Progenitor cell of endocrine pancreas (in vitro differentiated cells): ENCODE data around the gene RAB5IF. TPM values are rescaled to one million over a fixed set of nuclear protein-coding genes. Genes with fewer than 3 reads are reported as not detected.
A peak's percentile ranks its signal among the peaks of the same experiment; 100 is the strongest.

Experiments
- DNase-seq: peaks from one replicate; pipeline ENCODE4 v3.0.0; 2021; ENCODE audit warnings: low spot score; ENCODE audit not compliant: unreplicated experiment
- H3K27ac Mint-ChIP-seq: 2 replicates; pipeline ENCODE4 v1.8.0; 2021; ENCODE audit warnings: mild to moderate bottlenecking, moderate library complexity, mixed read lengths
- H3K27me3 Mint-ChIP-seq: 2 replicates; pipeline ENCODE4 v1.8.0; 2021; ENCODE audit warnings: mixed read lengths
- H3K36me3 Mint-ChIP-seq: 2 replicates; pipeline ENCODE4 v1.8.0; 2022; ENCODE audit warnings: mixed read lengths; ENCODE audit not compliant: insufficient read depth
- H3K4me1 Mint-ChIP-seq: 2 replicates; pipeline ENCODE4 v1.8.0; 2021; ENCODE audit warnings: low read depth, mixed read lengths
- H3K4me3 Mint-ChIP-seq: 2 replicates; pipeline ENCODE4 v1.8.0; 2021; ENCODE audit warnings: low read depth, mild to moderate bottlenecking, moderate library complexity, mixed read lengths
- H3K9me3 Mint-ChIP-seq: 2 replicates; pipeline ENCODE4 v1.8.0; 2021; ENCODE audit warnings: low read depth, mixed read lengths
- total RNA-seq: library from RNA; stranded (reverse); gene quantifications from 2 replicates; pipeline ENCODE4 v1.2.1, GENCODE V29; 2021
- TF ChIP-seq, protein P1 (sequence below): fragments of 200-600 bp; sonication (generic); IDR thresholded peaks from one replicate; pipeline ENCODE4 v1.5.0; 2021; ENCODE audit warnings: antibody characterized with exemption, mild to moderate bottlenecking; ENCODE audit not compliant: unreplicated experiment

Gene RAB5IF
- total RNA-seq, 1 donor from 2014 or later = 58.8 TPM

DNA sequence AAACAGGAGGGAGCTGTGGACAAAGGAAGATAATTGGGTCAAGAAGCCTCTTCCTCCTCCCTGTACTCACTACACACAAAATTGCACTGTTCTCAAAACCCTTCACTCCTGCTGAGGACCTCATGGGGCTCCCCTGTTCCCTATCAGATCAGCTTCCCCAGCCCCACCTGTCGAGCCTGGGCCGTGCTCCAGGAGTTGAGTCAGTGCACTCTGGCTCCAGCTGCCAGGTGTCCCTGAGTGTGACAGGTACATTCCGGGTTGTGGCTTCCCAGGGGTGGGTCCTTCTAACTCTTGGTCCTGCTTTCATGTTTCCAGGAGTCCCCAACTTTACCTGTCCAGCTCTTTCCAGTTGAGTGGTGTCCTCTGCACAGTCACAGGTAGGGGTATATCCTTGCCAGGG, 8.4 kb downstream of the RAB5IF start:
- no peaks in the 10 kb centered on the region for H3K4me1 Mint-ChIP-seq
- no peak overlapping the region for H3K4me3 Mint-ChIP-seq
- TF ChIP-seq, protein P1, sequence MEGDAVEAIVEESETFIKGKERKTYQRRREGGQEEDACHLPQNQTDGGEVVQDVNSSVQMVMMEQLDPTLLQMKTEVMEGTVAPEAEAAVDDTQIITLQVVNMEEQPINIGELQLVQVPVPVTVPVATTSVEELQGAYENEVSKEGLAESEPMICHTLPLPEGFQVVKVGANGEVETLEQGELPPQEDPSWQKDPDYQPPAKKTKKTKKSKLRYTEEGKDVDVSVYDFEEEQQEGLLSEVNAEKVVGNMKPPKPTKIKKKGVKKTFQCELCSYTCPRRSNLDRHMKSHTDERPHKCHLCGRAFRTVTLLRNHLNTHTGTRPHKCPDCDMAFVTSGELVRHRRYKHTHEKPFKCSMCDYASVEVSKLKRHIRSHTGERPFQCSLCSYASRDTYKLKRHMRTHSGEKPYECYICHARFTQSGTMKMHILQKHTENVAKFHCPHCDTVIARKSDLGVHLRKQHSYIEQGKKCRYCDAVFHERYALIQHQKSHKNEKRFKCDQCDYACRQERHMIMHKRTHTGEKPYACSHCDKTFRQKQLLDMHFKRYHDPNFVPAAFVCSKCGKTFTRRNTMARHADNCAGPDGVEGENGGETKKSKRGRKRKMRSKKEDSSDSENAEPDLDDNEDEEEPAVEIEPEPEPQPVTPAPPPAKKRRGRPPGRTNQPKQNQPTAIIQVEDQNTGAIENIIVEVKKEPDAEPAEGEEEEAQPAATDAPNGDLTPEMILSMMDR = no peak
- peaks cover 2% of the 10 kb centered on the region for H3K36me3 Mint-ChIP-seq
- DNase-seq = no peak
- H3K27ac Mint-ChIP-seq = no peak overlapping the region
- no peaks in the 10 kb centered on the region for H3K27me3 Mint-ChIP-seq
- H3K9me3 Mint-ChIP-seq = no peaks in the 10 kb centered on the region

DNA sequence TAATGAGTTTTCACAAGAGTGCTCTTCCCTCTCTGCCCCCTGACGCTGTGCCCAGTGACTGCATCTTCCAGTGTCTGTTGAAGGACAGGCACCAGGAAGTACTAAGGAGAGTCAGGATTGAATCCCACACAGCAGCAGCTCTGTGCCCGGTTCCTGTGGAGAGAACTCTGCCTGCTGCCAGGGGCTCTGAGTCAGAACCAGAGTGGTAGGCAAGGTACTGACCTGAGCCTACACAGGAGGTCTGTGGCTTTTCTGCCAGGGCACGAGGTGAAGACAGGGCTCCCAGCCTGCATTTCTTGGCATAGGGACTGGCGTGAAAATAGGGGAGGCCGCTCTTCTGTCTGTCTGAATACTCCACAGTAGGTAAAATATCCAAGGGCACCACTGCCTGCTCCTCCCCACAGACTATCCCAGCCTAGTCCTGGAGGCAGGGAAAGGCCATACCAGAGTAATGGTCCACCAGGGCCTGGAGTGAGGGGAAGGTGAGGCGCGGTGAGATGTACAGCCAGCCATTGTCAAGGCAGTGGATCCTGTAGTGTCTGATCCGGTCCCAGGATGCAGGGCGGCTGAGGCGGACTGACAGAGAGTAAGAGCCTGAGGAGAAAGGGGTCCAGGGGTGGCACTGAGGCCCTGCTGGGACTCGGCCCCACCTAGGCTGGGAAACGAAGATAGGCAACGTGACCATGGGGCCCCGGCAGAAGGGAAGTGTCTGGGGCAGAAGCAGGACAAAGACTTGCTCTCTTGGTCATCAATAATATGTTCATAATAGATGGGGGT, 9.4 kb downstream of the RAB5IF start:
- DNase-seq = no peak
- Mint-ChIP-seq H3K9me3 (no peaks in the 10 kb centered on the region), H3K4me3 (no peak overlapping the region), H3K4me1 (no peaks in the 10 kb centered on the region), H3K27ac (no peak overlapping the region), H3K36me3 (peaks cover 2% of the 10 kb centered on the region), H3K27me3 (no peaks in the 10 kb centered on the region)
- TF ChIP-seq, protein P1 = no peak

DNA sequence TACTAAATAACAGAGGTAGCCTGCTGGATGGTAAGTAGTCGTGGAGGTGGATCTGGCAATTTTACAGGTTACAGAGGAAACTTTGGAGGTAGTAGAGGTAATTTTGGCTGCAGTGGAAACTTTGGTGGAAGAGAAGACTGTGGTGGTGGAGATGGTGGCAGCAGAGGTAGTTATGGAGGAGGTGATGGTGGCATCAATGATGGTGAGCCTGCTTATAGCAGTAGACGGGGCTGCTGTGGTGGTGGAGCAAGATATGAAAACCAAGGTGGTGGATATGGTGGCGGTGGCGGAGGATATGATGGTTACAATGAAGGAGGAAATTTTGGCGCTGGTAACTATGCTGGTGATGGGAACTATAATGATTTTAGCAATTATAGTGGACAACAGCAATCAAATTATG, 15.3 kb downstream of the RAB5IF start:
- Mint-ChIP-seq H3K27ac (no peak overlapping the region), H3K9me3 (no peaks in the 10 kb centered on the region), H3K36me3 (no peaks in the 10 kb centered on the region), H3K4me3 (no peak overlapping the region), H3K27me3 (no peaks in the 10 kb centered on the region), H3K4me1 (peaks cover 4% of the 10 kb centered on the region)
- DNase-seq = no peak
- TF ChIP-seq, protein P1 = no peak

DNA sequence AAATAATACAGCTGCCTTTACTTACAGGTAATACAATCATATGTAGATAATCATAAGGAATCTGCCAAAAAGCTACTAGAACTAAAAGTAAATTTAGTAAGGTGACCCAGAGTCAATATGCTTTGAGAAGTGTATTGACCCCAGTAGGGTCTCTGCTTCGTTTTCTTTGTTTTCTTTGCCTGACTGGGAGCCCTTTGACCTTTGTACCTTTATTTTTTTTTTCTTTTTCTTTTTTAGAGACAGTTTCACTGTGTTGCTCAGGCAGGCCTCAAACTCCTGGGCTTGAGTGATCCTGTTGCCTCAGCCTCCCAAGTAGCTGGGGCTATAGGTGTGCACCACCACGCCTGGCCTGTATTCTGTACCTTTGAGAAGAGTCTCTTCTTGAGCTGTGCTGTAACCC, 17.9 kb downstream of the RAB5IF start:
- Mint-ChIP-seq H3K4me3 (no peak overlapping the region), H3K4me1 (peaks cover 4% of the 10 kb centered on the region), H3K36me3 (no peaks in the 10 kb centered on the region), H3K9me3 (no peaks in the 10 kb centered on the region), H3K27me3 (no peaks in the 10 kb centered on the region), H3K27ac (no peak overlapping the region)
- TF ChIP-seq, protein P1 = no peak
- DNase-seq = no peak

DNA sequence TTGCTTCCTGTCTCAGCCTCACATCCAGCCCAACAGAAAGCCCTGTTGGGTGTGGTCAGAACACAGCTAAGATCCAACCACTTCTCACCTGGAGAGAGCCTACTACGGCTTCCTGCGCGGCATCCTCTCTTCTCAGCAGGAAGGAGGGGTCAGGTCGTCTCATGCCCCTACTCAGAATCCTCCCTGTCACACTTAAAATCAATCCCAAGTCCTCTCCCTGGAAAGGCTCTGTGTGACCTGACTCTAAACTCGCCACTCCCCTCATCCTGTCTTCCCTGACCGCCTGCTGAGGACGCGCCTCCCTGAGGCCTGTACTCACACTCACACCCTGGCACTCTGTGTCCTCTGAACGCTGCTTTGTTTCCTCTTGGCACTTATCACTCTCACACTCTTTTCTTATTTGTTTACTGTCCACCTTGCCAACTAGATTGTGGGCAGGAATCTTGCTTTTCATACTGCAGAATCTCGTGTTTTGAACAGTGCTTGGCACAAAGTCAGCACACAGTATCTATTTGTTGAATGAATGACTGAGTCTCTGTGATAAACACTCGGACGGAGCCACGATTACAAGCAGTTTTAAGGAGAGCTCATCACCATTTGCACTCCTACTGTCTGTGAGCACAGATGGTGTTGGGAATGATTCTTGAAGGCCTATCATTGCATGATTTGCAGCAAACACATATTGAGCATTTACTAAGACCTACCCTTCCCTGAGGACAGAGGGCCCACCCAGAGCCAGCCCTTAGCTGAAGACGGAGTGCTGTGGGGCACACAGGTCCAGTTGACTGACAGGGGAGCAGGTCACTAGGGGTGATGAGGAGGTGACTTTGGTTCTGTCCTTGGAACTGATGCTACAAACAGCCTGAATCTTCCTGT, 18.7 kb downstream of the RAB5IF start:
- TF ChIP-seq, protein P1 = no peak
- DNase-seq = no peak
- peaks cover 4% of the 10 kb centered on the region for H3K4me1 Mint-ChIP-seq
- no peaks in the 10 kb centered on the region for H3K36me3 Mint-ChIP-seq
- peak overlapping the region; percentile 46 for H3K27ac Mint-ChIP-seq
- no peaks in the 10 kb centered on the region for H3K9me3 Mint-ChIP-seq
- H3K4me3 Mint-ChIP-seq = no peak overlapping the region
- no peaks in the 10 kb centered on the region for H3K27me3 Mint-ChIP-seq
